Fibroblast of mammary gland (primary cell): ENCODE results near the gene ZBTB48.

Experiments
- DNase-seq: peaks from one replicate; pipeline ENCODE4 v3.0.0-alpha.2; 2010; ENCODE audit warnings: low read depth
- H3K4me3 ChIP-seq: 2 replicates; pipeline ENCODE4 v1.5.1; 2011; ENCODE audit warnings: low read depth, mild to moderate bottlenecking, low read length, moderate library complexity; ENCODE audit not compliant: control insufficient read depth
- TF ChIP-seq, protein P1 (sequence below): conservative IDR thresholded peaks from 2 replicates; pipeline ENCODE4 v1.5.1; 2011; ENCODE audit warnings: low read depth, low read length, inconsistent platforms; ENCODE audit not compliant: control insufficient read depth, insufficient read depth

ZBTB48 gene

DNA sequence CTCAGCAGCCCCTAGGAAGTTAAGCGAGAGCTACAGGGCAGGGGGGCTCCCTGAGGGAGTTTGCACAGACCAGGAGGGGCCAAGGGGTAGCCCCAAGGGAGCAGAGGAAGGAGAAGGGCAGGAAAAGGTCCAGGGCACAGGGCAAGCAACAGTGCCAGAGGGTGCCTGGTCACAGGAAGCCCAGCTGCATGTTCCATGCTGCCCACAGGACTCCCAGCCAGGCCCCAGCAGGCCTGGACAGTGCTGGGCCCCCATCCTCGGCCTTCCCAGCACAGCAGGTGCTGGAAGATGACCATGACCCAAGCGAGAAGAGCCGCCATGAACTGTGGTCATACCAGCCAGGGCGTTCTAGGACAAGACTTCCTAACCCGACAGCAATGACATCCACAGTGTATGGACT lies 11.8 kb downstream of the ZBTB48 start:
- DNase-seq: no peak
- H3K4me3 ChIP-seq: no peak overlapping the region
- TF ChIP-seq, protein P1, sequence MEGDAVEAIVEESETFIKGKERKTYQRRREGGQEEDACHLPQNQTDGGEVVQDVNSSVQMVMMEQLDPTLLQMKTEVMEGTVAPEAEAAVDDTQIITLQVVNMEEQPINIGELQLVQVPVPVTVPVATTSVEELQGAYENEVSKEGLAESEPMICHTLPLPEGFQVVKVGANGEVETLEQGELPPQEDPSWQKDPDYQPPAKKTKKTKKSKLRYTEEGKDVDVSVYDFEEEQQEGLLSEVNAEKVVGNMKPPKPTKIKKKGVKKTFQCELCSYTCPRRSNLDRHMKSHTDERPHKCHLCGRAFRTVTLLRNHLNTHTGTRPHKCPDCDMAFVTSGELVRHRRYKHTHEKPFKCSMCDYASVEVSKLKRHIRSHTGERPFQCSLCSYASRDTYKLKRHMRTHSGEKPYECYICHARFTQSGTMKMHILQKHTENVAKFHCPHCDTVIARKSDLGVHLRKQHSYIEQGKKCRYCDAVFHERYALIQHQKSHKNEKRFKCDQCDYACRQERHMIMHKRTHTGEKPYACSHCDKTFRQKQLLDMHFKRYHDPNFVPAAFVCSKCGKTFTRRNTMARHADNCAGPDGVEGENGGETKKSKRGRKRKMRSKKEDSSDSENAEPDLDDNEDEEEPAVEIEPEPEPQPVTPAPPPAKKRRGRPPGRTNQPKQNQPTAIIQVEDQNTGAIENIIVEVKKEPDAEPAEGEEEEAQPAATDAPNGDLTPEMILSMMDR: no peak

DNA sequence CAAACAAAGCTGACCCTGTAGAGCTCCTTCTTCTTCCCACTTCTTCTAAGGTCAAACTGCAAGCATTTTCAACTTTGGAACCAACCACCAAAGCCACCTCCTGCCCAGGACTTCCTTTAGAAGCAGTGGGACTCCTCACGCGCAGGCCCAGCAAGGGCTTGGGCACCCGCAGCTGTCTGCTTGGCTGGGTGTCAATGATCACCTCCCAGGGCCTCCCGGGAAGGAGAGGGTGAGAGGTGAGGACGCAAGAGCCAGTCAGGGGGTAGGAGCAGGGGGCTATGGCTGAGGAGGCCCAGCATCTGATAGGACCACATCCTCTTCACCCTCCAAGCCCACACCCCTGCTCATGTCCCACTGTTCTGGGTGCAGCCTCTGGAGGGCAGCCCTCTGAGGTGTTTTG lies 12.6 kb downstream of the ZBTB48 start:
- TF ChIP-seq, protein P1: no peak
- no peak for DNase-seq
- no peak overlapping the region for H3K4me3 ChIP-seq

DNA sequence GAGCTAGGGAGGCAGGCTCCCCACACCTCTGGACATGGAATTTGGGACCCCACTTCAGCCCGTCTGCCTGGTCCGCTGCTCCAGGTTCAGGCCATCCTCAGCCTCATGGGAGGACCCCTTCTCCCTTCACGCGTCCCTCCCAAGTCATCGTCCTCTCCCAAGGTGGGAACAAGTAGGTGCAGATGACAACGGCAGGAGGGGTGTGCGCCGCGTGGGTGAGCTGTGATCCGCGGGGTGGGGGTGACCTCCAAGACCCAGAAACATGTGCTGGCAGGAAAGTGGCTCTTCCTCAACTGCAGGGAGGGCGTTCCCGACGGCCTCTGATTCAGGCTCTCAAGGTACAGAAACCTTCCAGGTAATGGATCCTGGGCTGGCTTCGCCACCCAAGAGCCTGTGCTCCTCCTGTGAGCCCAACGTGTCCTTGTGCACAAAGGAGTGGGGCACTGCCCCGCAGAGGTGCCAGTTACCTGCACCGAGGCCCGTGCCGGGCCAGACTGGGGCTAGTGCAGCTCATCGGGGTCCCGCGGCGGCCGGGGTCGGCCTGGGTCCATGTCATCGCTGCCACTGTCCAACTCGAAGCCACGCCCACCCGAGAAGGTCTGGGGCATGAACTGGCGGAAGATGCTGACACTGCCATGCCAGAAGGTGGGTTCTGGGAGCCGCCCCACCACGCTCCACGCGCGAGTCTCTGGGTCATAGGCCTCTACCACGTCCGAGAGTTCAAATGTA lies 13.2 kb downstream of the ZBTB48 start:
- no peak for DNase-seq
- TF ChIP-seq, protein P1: no peak
- no peak overlapping the region for H3K4me3 ChIP-seq

DNA sequence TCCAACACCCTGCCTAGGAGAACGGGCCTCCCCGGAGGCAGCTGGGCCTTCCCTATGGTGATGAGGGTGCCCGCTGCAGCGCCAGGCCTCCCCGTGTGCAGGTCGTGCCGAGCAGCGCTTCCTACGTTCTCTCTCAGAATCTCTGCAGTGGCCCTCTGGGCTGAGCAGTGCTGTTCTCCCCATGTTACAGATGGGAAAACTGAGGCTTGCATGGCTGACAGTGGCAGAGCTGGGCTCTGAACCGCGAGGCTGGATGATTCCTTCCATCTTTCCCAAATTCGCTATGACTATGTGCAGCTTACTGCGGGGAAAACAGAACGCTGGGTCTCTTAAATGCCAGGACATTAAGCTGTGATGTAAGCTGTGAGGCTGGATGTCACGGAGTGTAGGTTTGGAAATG lies 14.0 kb downstream of the ZBTB48 start:
- no peak for DNase-seq
- TF ChIP-seq, protein P1: no peak
- no peak overlapping the region for H3K4me3 ChIP-seq

DNA sequence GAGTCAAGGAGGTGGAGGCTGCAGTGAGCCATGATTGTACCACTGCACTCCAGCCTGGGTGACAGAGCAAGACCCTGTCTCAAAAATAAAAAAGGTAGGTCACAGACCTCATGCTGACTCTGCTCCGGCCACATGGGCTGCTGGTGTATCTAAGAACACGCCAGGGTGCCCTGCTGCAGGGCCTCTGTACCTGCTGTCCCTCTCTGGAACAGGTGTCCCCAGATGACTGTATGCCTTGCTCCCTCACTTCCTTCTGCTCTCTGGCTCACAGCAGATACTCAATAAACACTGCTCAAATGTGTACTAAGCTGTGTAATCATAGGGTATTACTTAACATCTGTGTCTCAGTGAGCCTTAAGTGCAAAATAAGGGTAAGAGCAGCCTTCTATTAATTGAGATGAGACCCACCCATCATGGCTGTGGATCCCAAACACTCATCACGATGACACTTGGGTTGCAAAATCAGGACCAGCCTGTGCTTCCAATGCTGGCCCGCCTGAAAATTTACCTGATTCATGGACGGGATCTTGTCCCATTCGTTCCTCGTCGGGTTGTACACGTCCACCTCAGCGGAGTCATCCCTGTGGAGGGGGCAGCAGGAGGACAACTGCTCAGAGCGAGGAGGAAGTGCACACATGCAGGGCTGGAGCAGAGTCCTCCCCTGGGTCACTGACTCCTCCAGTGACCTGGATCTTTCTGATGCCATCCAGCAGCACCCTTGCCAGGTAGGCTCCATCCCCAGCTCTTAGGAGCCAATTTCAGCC lies 15.4 kb downstream of the ZBTB48 start:
- DNase-seq: no peak
- TF ChIP-seq, protein P1: no peak
- no peak overlapping the region for H3K4me3 ChIP-seq

DNA sequence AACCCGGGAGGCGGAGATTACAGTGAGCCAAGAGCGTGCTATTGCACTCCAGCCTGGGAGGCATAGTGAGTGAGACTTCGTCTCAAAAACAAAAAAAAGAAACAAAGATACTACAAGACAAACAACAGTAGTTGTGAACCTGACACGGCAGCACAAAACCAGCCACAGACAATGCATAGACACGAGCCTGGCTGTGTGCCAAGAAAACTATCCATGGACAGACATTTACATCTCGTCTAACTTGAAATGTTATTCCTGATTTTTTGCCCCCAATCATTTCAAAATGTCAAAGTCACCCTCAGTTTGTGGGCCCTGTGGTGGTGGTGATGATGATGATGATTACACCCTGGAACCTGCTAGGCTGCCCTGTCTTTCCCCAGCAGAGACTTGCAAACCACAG lies 16.6 kb downstream of the ZBTB48 start:
- no peak for DNase-seq
- H3K4me3 ChIP-seq: no peak overlapping the region
- TF ChIP-seq, protein P1: no peak
